Astrocyte of the spinal cord (primary cell): ENCODE measurements around the gene AKAP8L.

Source experiments
- DNase-seq: peaks from one replicate; pipeline ENCODE4 v3.0.0; 2011; ENCODE audit warnings: low read depth, low spot score
- H3K4me3 ChIP-seq: 2 replicates; pipeline ENCODE4 v1.5.1; 2011; ENCODE audit warnings: low read depth, mild to moderate bottlenecking, low read length, moderate library complexity
- CTCF ChIP-seq: IDR thresholded peaks from 2 replicates; pipeline ENCODE4 v1.5.1; 2012; ENCODE audit warnings: low read depth, mild to moderate bottlenecking, low read length, inconsistent platforms
- in situ Hi-C: cut with HindIII; loops from 2 replicates; pipeline ENCODE4 v1.10.0; 2017; ENCODE audit warnings: low sequenced_read_pairs

AKAP8L gene

DNA sequence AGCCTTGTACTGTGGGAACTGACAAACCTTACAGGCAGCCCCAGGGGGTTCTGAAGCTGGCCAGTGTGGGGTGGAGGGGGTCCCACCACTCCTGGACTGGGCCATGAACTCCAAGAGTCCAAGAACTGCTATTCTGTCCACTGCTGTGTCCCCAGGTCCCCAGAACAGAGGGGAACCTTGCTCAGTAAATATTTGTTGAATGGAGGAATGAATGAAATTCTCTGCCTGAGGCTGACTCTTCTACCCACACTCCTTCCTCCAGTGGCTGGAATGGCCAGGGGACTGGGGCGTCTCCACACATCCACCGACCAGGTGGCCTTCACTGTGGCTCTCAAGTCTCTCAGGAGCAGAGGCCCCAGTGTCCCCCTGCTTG, 19.3 kb upstream of the AKAP8L start:
- DNase-seq, result no peak
- in situ Hi-C loops, result no loop called here
- no peak overlapping the region for H3K4me3 ChIP-seq
- no peak for TF ChIP-seq CTCF

GRCh38 chr19:15437355-15438123, 18.8 kb upstream of the AKAP8L start:
- DNase-seq, result no peak
- peak; percentile 28 for TF ChIP-seq CTCF
- no peak overlapping the region for H3K4me3 ChIP-seq
- in situ Hi-C loops, result no loop called here

- no peak for DNase-seq
- in situ Hi-C loops, result no loop called here
- TF ChIP-seq CTCF, result no peak
Observed at GRCh38 chr19:15436826-15437110, 18.0 kb upstream of the AKAP8L start.

GRCh38 chr19:15436012-15436825, 17.4 kb upstream of the AKAP8L start:
- no peak overlapping the region for H3K4me3 ChIP-seq
- DNase-seq, result no peak
- no peak for TF ChIP-seq CTCF
- in situ Hi-C loops, result no loop called here

More at GRCh38 chr19:15436826-15437110, 18.0 kb upstream of the AKAP8L start:
- no peak overlapping the region for H3K4me3 ChIP-seq

DNA sequence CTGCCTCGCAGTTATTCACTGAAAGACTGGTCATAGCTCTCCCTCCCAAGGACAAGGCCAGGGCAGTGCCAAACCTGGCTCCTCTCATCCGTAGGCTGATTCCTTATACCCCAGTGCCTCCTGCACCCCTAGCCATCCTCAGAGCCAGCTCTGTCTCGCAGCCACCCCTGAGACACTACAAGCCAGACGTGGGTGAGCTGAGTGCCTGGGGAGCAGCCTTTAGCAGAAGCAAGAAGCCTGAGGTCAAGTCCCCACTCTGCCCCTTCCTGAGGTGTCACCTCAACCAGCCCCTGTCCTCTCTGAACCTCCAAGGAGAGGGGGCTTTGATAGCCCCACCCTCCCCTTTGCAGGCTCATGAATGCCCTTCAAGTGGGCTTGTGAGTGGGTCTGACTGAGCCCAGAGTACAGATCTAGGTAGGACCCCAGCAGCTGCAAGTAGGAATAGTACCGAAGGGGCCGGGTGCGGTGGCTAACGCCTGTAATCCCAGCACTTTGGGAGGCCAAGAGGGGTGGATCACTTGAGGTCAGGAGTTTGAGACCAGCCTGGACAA, 14.8 kb upstream of the AKAP8L start:
- in situ Hi-C loops, result no loop called here
- no peak for TF ChIP-seq CTCF
- DNase-seq, result no peak
- H3K4me3 ChIP-seq, result peak overlapping the region; percentile 59

GRCh38 chr19:15432629-15433518, 14.1 kb upstream of the AKAP8L start:
- TF ChIP-seq CTCF, result no peak
- DNase-seq, result peak; percentile 89
- peak overlapping the region; percentile 82 for H3K4me3 ChIP-seq
- in situ Hi-C loops, result no loop called here
